OCI-LY7 (cell line): Measurements from ENCODE around the gene CAMK1. TPM values are rescaled to one million over a fixed set of nuclear protein-coding genes. Genes with fewer than 3 reads are reported as not detected.

Source experiments
- BruUV-seq: library from RNA; stranded (reverse); fragments of 400-500 nt; replicated peaks from 2 replicates; lab custom pipeline; 2021; lab: Mats Ljungman, UMichigan
- CTCF ChIA-PET: fragments of 300-600 bp; sonication (Branson Sonifier 250); formaldehyde crosslinking; loops from one replicate; lab custom pipeline; 2022; ENCODE audit warnings: antibody characterized with exemption; ENCODE audit not compliant: unreplicated experiment; lab: Charles Lee
- POLR2A ChIA-PET: fragments of 300-600 bp; sonication (Branson Sonifier 250); formaldehyde crosslinking; loops from one replicate; lab custom pipeline; 2022; ENCODE audit warnings: antibody characterized with exemption; lab: Charles Lee
- DNase-seq: peaks from one replicate; pipeline ENCODE4 v3.0.0-alpha.2; 2015; ENCODE audit warnings: low spot score
- H2AFZ ChIP-seq: fragments of 200-600 bp; sonication (generic), shearing (Covaris generic); 2 replicates; pipeline ENCODE4 v1.6.1; 2014; ENCODE audit warnings: mild to moderate bottlenecking, antibody characterized with exemption, low read length, moderate library complexity
- H3K27ac ChIP-seq: fragments of 200-600 bp; sonication (generic); 2 replicates; pipeline ENCODE4 v1.5.1; 2014; ENCODE audit warnings: mixed run types, low read depth, mild to moderate bottlenecking, moderate library complexity, low read length, inconsistent platforms; ENCODE audit not compliant: poor library complexity, severe bottlenecking
- H3K36me3 ChIP-seq: fragments of 200-600 bp; sonication (generic); 2 replicates; pipeline ENCODE4 v1.6.1; 2014; ENCODE audit warnings: mild to moderate bottlenecking, antibody characterized with exemption, low read length, moderate library complexity, mixed read lengths; ENCODE audit not compliant: insufficient read depth
- H3K4me1 ChIP-seq: fragments of 200-600 bp; sonication (generic); 2 replicates; pipeline ENCODE4 v1.5.1; 2014; ENCODE audit warnings: mild to moderate bottlenecking, low read length; ENCODE audit not compliant: insufficient read depth, poor library complexity, severe bottlenecking
- H3K4me2 ChIP-seq: fragments of 200-600 bp; sonication (generic); 2 replicates; pipeline ENCODE4 v1.6.1; 2014; ENCODE audit warnings: mild to moderate bottlenecking, low read length
- H3K4me3 ChIP-seq: fragments of 200-600 bp; sonication (generic); 2 replicates; pipeline ENCODE4 v1.5.1; 2014; ENCODE audit warnings: mild to moderate bottlenecking, low read depth, low read length; ENCODE audit not compliant: poor library complexity, severe bottlenecking
- H3K79me2 ChIP-seq: fragments of 200-600 bp; sonication (generic); 2 replicates; pipeline ENCODE4 v1.6.1; 2016; ENCODE audit warnings: low read depth, mild to moderate bottlenecking, low read length, moderate library complexity, mixed read lengths; ENCODE audit not compliant: insufficient read depth
- H3K9me2 ChIP-seq: fragments of 200-600 bp; sonication (generic); 2 replicates; pipeline ENCODE4 v1.6.1; 2016; ENCODE audit warnings: mild to moderate bottlenecking, low read length, mixed read lengths; ENCODE audit not compliant: insufficient read depth
- H3K9me3 ChIP-seq: fragments of 200-600 bp; sonication (generic); 2 replicates; pipeline ENCODE4 v1.6.1; 2014; ENCODE audit warnings: mild to moderate bottlenecking, mixed run types, low read length, mixed read lengths
- H4K20me1 ChIP-seq: fragments of 200-600 bp; sonication (generic); 2 replicates; pipeline ENCODE4 v1.6.1; 2014; ENCODE audit warnings: mild to moderate bottlenecking, antibody characterized with exemption, low read length, moderate library complexity, mixed read lengths; ENCODE audit not compliant: insufficient read depth
- CTCF ChIP-seq: fragments of 200-600 bp; sonication (generic); conservative IDR thresholded peaks from 2 replicates; pipeline ENCODE4 v1.5.1; 2014; ENCODE audit warnings: mild to moderate bottlenecking, antibody characterized with exemption, low read length, moderate library complexity, mixed read lengths
- EZH2phosphoT487 ChIP-seq: fragments of 200-600 bp; sonication (generic); IDR thresholded peaks from 2 replicates; pipeline ENCODE4 v1.6.1; 2018; ENCODE audit warnings: low read depth, borderline replicate concordance, mild to moderate bottlenecking, mixed run types, antibody characterized with exemption, low read length, moderate library complexity, mixed read lengths
- intact Hi-C: fragments of 100-400 bp; cut with micrococcal nuclease; formaldehyde crosslinking; loops from one replicate; pipeline ENCODE4 v1.10.0; 2022; ENCODE audit not compliant: unreplicated experiment
- total RNA-seq, 2 experiments: library from RNA; depleted of rRNA in 1 of 2; stranded (reverse); fragments of >200 nt in 1 of 2; shearing (Covaris generic) in 1 of 2; gene quantifications; 2 replicates each; pipeline ENCODE4 v1.2.3, GENCODE V29; 2014 to 2022

Gene CAMK1
- total RNA-seq, 2 experiments from 2014 or later: not detected

- Histone ChIP-seq H3K9me2 (no peaks in the 10 kb centered on the region), H3K9me3 (no peaks in the 10 kb centered on the region), H2AFZ (no peak overlapping the region), H3K4me2 (peak overlapping the region; percentile 88), H3K4me3 (peak overlapping the region; percentile 96), H3K27ac (no peak overlapping the region), H3K36me3 (peaks cover 46% of the 10 kb centered on the region), H3K4me1 (peaks cover 18% of the 10 kb centered on the region), H4K20me1 (peaks cover 17% of the 10 kb centered on the region; the same call in 1 of the 2 replicates), H3K79me2 (peaks cover 23% of the 10 kb centered on the region)
- BruUV-seq: no TSS peak
- DNase-seq: no peak
- POLR2A ChIA-PET: interaction anchor here (0.8 to 1.6 kb wide), 6 partner anchors 9 to 58 kb away, joined by 3 to 6 read pairs (median 5); partner anchors contain the start of gene OGG1
- TF ChIP-seq CTCF: no peak
- no peak for TF ChIP-seq EZH2phosphoT487
- CTCF ChIA-PET: interaction anchor here (0.6 to 1.2 kb wide), 3 partner anchors 12 to 337 kb away, joined by 3 to 4 read pairs (median 3); no protein-coding TSS in a partner anchor
- intact Hi-C loops: loop anchor here (5.0 kb wide), 1 partner anchor 335 kb away; the partner anchor contains the start of gene SETD5
Observed at GRCh38 chr3:9732740-9733115, 37.0 kb downstream of the CAMK1 start.

GRCh38 chr3:9732080-9732739 lies 37.5 kb downstream of the CAMK1 start:
- Histone ChIP-seq H4K20me1 (peaks cover 17% of the 10 kb centered on the region; the same call in 1 of the 2 replicates), H3K9me3 (no peaks in the 10 kb centered on the region), H3K27ac (peak overlapping the region; percentile 60), H2AFZ (peak overlapping the region; percentile 39; the same call in 1 of the 2 replicates), H3K4me3 (peak overlapping the region; percentile 96), H3K36me3 (peaks cover 40% of the 10 kb centered on the region), H3K4me1 (peaks cover 22% of the 10 kb centered on the region), H3K9me2 (no peaks in the 10 kb centered on the region), H3K79me2 (peaks cover 23% of the 10 kb centered on the region), H3K4me2 (peak overlapping the region; percentile 88)
- ChIA-PET CTCF (interaction anchor here (1.2 kb wide), 1 partner anchor 13 kb away, joined by 4 read pairs; no protein-coding TSS in a partner anchor), POLR2A (interaction anchor here (0.5 to 2.4 kb wide), 9 partner anchors 10 to 25 kb away, joined by 4 to 16 read pairs (median 5); partner anchors contain the start of gene OGG1)
- BruUV-seq: no TSS peak
- peak; percentile 19 for DNase-seq
- intact Hi-C loops: loop anchor here (5.0 kb wide), 1 partner anchor 335 kb away; the partner anchor contains the start of gene SETD5
- no peak for TF ChIP-seq CTCF
